ENCODE results near the gene ZNF396. TPM values are rescaled to one million over a fixed set of nuclear protein-coding genes. Genes with fewer than 3 reads are reported as not detected.
A peak's percentile ranks its signal among the peaks of the same experiment; 100 is the strongest.

ZNF396 gene
- total and polyA plus RNA-seq, 9 of the 15 experiments (the other 6 are each of a cell fraction or from before 2014, with no cell fraction given), result 0.73 to 2.3 (median 1.9) TPM

DNA sequence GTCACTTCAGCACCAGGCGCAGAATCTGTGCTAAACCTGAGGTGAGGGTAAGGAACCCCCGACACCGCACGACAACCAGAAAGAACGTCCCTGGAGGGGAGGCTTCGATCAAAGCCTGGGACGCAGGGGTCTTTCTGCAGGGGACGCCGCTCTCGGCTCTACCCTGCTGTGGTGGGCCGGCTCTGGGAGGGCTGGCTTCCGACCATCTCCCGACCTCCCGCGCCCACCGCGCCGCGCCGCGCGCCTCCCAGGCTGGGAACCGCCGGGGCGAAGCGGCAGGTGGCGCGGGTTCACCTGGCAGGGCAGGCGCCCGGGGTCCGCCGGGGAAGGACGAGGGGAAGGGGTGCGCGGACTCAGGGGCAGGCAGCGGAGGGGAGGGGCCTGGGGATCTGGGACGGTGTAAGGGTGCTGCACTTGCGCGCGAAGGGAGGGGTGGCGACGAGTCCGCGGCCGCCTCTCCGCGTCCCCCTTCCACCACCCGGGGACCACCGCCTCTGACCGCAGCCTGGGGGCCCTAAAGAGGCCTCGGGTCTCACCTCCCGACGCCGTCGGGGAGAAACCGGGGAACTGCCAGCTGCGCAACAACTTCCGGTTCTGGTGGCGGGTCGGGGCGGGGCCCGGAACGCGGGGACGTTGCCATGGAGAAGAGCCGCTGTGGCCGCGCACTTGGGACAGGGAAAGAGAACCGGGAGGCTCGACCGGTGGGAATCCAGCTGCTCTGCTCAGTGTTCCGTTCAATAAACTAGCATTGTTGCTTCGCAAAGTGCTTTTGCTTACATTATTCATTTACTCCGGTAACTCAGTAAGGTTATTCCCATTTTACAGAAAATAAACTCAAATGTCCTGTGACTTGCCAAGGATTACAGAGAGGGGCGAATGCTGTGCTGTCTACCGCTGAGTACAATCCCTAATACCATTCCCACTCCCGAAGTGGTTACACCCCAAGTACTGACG lies at the start of gene ZNF396 (continued):
- TF ChIP-seq, protein P1, sequence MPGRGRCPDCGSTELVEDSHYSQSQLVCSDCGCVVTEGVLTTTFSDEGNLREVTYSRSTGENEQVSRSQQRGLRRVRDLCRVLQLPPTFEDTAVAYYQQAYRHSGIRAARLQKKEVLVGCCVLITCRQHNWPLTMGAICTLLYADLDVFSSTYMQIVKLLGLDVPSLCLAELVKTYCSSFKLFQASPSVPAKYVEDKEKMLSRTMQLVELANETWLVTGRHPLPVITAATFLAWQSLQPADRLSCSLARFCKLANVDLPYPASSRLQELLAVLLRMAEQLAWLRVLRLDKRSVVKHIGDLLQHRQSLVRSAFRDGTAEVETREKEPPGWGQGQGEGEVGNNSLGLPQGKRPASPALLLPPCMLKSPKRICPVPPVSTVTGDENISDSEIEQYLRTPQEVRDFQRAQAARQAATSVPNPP (IDR thresholded peaks at IDR 0.05; ENCODE audit: borderline replicate concordance, insufficient read depth, insufficient read length), result no peak
- TF ChIP-seq, protein P2, sequence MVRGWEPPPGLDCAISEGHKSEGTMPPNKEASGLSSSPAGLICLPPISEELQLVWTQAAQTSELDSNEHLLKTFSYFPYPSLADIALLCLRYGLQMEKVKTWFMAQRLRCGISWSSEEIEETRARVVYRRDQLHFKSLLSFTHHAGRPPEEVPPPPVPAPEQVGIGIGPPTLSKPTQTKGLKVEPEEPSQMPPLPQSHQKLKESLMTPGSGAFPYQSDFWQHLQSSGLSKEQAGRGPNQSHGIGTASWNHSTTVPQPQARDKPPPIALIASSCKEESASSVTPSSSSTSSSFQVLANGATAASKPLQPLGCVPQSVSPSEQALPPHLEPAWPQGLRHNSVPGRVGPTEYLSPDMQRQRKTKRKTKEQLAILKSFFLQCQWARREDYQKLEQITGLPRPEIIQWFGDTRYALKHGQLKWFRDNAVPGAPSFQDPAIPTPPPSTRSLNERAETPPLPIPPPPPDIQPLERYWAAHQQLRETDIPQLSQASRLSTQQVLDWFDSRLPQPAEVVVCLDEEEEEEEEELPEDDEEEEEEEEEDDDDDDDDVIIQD (CRISPR knock-in tag; IDR thresholded peaks at IDR 0.05), result no peak
- TF ChIP-seq, protein P3, sequence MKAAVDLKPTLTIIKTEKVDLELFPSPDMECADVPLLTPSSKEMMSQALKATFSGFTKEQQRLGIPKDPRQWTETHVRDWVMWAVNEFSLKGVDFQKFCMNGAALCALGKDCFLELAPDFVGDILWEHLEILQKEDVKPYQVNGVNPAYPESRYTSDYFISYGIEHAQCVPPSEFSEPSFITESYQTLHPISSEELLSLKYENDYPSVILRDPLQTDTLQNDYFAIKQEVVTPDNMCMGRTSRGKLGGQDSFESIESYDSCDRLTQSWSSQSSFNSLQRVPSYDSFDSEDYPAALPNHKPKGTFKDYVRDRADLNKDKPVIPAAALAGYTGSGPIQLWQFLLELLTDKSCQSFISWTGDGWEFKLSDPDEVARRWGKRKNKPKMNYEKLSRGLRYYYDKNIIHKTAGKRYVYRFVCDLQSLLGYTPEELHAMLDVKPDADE (conservative IDR thresholded peaks at IDR 0.05; ENCODE audit: control insufficient read depth, low read depth, low read length), result 0 out of 2 replicates have a peak, but pooled peaks have one; percentile 36
- TF ChIP-seq, protein P4, sequence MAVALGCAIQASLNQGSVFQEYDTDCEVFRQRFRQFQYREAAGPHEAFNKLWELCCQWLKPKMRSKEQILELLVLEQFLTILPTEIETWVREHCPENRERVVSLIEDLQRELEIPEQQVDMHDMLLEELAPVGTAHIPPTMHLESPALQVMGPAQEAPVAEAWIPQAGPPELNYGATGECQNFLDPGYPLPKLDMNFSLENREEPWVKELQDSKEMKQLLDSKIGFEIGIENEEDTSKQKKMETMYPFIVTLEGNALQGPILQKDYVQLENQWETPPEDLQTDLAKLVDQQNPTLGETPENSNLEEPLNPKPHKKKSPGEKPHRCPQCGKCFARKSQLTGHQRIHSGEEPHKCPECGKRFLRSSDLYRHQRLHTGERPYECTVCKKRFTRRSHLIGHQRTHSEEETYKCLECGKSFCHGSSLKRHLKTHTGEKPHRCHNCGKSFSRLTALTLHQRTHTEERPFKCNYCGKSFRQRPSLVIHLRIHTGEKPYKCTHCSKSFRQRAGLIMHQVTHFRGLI (CRISPR knock-in tag; IDR thresholded peaks at IDR 0.05), result no peak
- no peak for TF ChIP-seq ARHGAP35 (IDR thresholded peaks at IDR 0.05; ENCODE audit: partially characterized antibody)
- TF ChIP-seq HNRNPUL1 (IDR thresholded peaks at IDR 0.05; ENCODE audit: low read length), result no peak
- TF ChIP-seq DPF2 (IDR thresholded peaks at IDR 0.05), result no peak
- no peak for TF ChIP-seq MEF2A (IDR thresholded peaks at IDR 0.05; ENCODE audit: control insufficient read depth, low read depth, low read length)
- TF ChIP-seq, protein P5, sequence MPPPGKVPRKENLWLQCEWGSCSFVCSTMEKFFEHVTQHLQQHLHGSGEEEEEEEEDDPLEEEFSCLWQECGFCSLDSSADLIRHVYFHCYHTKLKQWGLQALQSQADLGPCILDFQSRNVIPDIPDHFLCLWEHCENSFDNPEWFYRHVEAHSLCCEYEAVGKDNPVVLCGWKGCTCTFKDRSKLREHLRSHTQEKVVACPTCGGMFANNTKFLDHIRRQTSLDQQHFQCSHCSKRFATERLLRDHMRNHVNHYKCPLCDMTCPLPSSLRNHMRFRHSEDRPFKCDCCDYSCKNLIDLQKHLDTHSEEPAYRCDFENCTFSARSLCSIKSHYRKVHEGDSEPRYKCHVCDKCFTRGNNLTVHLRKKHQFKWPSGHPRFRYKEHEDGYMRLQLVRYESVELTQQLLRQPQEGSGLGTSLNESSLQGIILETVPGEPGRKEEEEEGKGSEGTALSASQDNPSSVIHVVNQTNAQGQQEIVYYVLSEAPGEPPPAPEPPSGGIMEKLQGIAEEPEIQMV (tag; conservative IDR thresholded peaks at IDR 0.05; ENCODE audit: low read depth), result no peak
- no peak for TF ChIP-seq GTF2E2 (tag; IDR thresholded peaks at IDR 0.05)
- TF ChIP-seq POLR2B (IDR thresholded peaks at IDR 0.05; ENCODE audit: low read depth, partially characterized antibody), result no peak
- TF ChIP-seq NFXL1 (CRISPR knock-in tag; IDR thresholded peaks at IDR 0.05), result no peak
- TF ChIP-seq, protein P6, sequence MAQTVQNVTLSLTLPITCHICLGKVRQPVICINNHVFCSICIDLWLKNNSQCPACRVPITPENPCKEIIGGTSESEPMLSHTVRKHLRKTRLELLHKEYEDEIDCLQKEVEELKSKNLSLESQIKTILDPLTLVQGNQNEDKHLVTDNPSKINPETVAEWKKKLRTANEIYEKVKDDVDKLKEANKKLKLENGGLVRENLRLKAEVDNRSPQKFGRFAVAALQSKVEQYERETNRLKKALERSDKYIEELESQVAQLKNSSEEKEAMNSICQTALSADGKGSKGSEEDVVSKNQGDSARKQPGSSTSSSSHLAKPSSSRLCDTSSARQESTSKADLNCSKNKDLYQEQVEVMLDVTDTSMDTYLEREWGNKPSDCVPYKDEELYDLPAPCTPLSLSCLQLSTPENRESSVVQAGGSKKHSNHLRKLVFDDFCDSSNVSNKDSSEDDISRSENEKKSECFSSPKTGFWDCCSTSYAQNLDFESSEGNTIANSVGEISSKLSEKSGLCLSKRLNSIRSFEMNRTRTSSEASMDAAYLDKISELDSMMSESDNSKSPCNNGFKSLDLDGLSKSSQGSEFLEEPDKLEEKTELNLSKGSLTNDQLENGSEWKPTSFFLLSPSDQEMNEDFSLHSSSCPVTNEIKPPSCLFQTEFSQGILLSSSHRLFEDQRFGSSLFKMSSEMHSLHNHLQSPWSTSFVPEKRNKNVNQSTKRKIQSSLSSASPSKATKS (CRISPR knock-in tag; IDR thresholded peaks at IDR 0.05), result no peak
- no peak for TF ChIP-seq ZBTB17 (CRISPR knock-in tag; IDR thresholded peaks at IDR 0.05)
- no peak for TF ChIP-seq NEUROD1 (IDR thresholded peaks at IDR 0.05; ENCODE audit: borderline replicate concordance, low read depth, low read length, partially characterized antibody)
- no peak for TF ChIP-seq NCOA2 (IDR thresholded peaks at IDR 0.05; ENCODE audit: partially characterized antibody in 2 of 2)

Data from K562 (cell line).